OCI-LY3 (cell line): ENCODE data around the gene NYNRIN.
"Not testable (repeated sequence)": the region's sequence is repeated elsewhere in the genome, so short reads cannot be mapped to it uniquely, and the experiment has no call there.

Source experiments
- CTCF ChIP-seq: fragments of 200-600, 300-600 bp; sonication (generic); IDR thresholded peaks from 2 replicates; pipeline ENCODE4 v1.5.1; 2014; ENCODE audit warnings: antibody characterized with exemption, low read length, low read depth
- EZH2phosphoT487 ChIP-seq: fragments of 200-600 bp; shearing (Covaris generic); IDR thresholded peaks from 2 replicates; pipeline ENCODE4 v1.6.1; 2018; ENCODE audit warnings: antibody characterized with exemption, mixed run types, low read depth

- TF ChIP-seq CTCF, EZH2phosphoT487: not testable (repeated sequence)
Observed at GRCh38 chr14:24450828-24451227, 52.0 kb downstream of the NYNRIN start.
